ENCODE data around the gene CDK11B.

Gene CDK11B

GRCh38 chr1:1630965-1631781 lies 27.6 kb downstream of the CDK11B start:
- H3K27me3 ChIP-seq (ENCODE audit: insufficient read depth, low read length) = peaks cover 26% of the 10 kb centered on the region
- no peak overlapping the region for H2BK5ac ChIP-seq (ENCODE audit: low read depth, low read length, poor library complexity)
- H3K23ac ChIP-seq (ENCODE audit: low read length) = no peak overlapping the region
- H3K9ac ChIP-seq (ENCODE audit: low read length) = no peak overlapping the region
- peaks cover 16 to 22% of the 10 kb centered on the region in 2 experiments for H3K36me3 ChIP-seq (ENCODE audit: control insufficient read depth in 1 of 2, insufficient read depth in 2 of 2, low read length in 2 of 2)
- H3K79me1 ChIP-seq (ENCODE audit: low read length) = peaks cover 4% of the 10 kb centered on the region
- H3K4me2 ChIP-seq (ENCODE audit: low read length) = peak overlapping the region; percentile 56
- peak overlapping the region; percentile 70 for H4K91ac ChIP-seq (ENCODE audit: low read depth, low read length)
- no peak for DNase-seq
- H3K9me3 ChIP-seq (ENCODE audit: insufficient read depth, low read depth, low read length) = peaks cover 10% of the 10 kb centered on the region
- peaks cover 4 to 14% of the 10 kb centered on the region in 2 experiments for H3K4me1 ChIP-seq (ENCODE audit: control insufficient read depth in 1 of 2, insufficient read depth in 2 of 2, low read length in 2 of 2)
- no peak overlapping the region for H3K27ac ChIP-seq (ENCODE audit: low read depth, low read length)
- H3K4me3 ChIP-seq (ENCODE audit: low read depth, low read length) = no peak overlapping the region
- H2BK120ac ChIP-seq (ENCODE audit: insufficient read depth, low read length, poor library complexity) = no peak overlapping the region
- no peaks in the 10 kb centered on the region for H3K79me2 ChIP-seq (ENCODE audit: control insufficient read depth, insufficient read depth, low read length, poor library complexity)
- H4K12ac ChIP-seq (ENCODE audit: low read depth, low read length) = no peak overlapping the region
- H3K14ac ChIP-seq (ENCODE audit: low read length) = no peak overlapping the region
- H2BK12ac ChIP-seq (ENCODE audit: low read length) = no peak overlapping the region
- no CpG with 5 or more reads among the region's 79 CpGs for WGBS (ENCODE audit: extremely low coverage, insufficient coverage, insufficient read length)
- no peak overlapping the region for H2AK5ac ChIP-seq (ENCODE audit: low read length)
- H2AFZ ChIP-seq (ENCODE audit: insufficient read depth, low read length, poor library complexity) = no peak overlapping the region
- no peak overlapping the region for H4K8ac ChIP-seq (ENCODE audit: low read depth, low read length)
- no peak overlapping the region for H3K18ac ChIP-seq (ENCODE audit: low read length)
- H3K4ac ChIP-seq (ENCODE audit: low read depth, low read length) = no peak overlapping the region

GRCh38 chr1:1630191-1630964 lies 28.4 kb downstream of the CDK11B start:
- Histone ChIP-seq H3K9me3 (ENCODE audit: insufficient read depth, low read depth, low read length) (peaks cover 10% of the 10 kb centered on the region), H2BK12ac (ENCODE audit: low read length) (no peak overlapping the region), H4K8ac (ENCODE audit: low read depth, low read length) (no peak overlapping the region), H3K27ac (ENCODE audit: low read depth, low read length) (no peak overlapping the region), H2BK120ac (ENCODE audit: insufficient read depth, low read length, poor library complexity) (no peak overlapping the region), H2AK5ac (ENCODE audit: low read length) (no peak overlapping the region), H3K14ac (ENCODE audit: low read length) (no peak overlapping the region), H3K27me3 (ENCODE audit: insufficient read depth, low read length) (peaks cover 26% of the 10 kb centered on the region), H2BK5ac (ENCODE audit: low read depth, low read length, poor library complexity) (no peak overlapping the region), H3K9ac (ENCODE audit: low read length) (no peak overlapping the region), H4K91ac (ENCODE audit: low read depth, low read length) (no peak overlapping the region), H3K18ac (ENCODE audit: low read length) (no peak overlapping the region), H3K4me3 (ENCODE audit: low read depth, low read length) (no peak overlapping the region), H3K4me2 (ENCODE audit: low read length) (no peak overlapping the region), H3K23ac (ENCODE audit: low read length) (no peak overlapping the region), H3K36me3 (ENCODE audit: control insufficient read depth in 1 of 2, insufficient read depth in 2 of 2, low read length in 2 of 2) (peaks cover 16 to 22% of the 10 kb centered on the region in 2 experiments), H3K79me1 (ENCODE audit: low read length) (peaks cover 4% of the 10 kb centered on the region), H3K4me1 (ENCODE audit: control insufficient read depth in 1 of 2, insufficient read depth in 2 of 2, low read length in 2 of 2) (peaks cover 4 to 14% of the 10 kb centered on the region in 2 experiments), H4K12ac (ENCODE audit: low read depth, low read length) (no peak overlapping the region), H2AFZ (ENCODE audit: insufficient read depth, low read length, poor library complexity) (no peak overlapping the region), H3K79me2 (ENCODE audit: control insufficient read depth, insufficient read depth, low read length, poor library complexity) (no peaks in the 10 kb centered on the region), H3K4ac (ENCODE audit: low read depth, low read length) (no peak overlapping the region)
- DNase-seq = peak; percentile 84 to 87
- WGBS (ENCODE audit: extremely low coverage, insufficient coverage, insufficient read length) = no CpG with 5 or more reads among the region's 81 CpGs

GRCh38 chr1:1629430-1630190 lies 29.2 kb downstream of the CDK11B start:
- Histone ChIP-seq H3K9ac (ENCODE audit: low read length) (no peak overlapping the region), H2AK5ac (ENCODE audit: low read length) (no peak overlapping the region), H4K8ac (ENCODE audit: low read depth, low read length) (no peak overlapping the region), H3K4me3 (ENCODE audit: low read depth, low read length) (peak overlapping the region; percentile 14), H3K79me1 (ENCODE audit: low read length) (peaks cover 4% of the 10 kb centered on the region), H3K27me3 (ENCODE audit: insufficient read depth, low read length) (peaks cover 26% of the 10 kb centered on the region), H3K9me3 (ENCODE audit: insufficient read depth, low read depth, low read length) (peaks cover 10% of the 10 kb centered on the region), H3K4ac (ENCODE audit: low read depth, low read length) (no peak overlapping the region), H3K4me2 (ENCODE audit: low read length) (no peak overlapping the region), H4K12ac (ENCODE audit: low read depth, low read length) (no peak overlapping the region), H4K91ac (ENCODE audit: low read depth, low read length) (no peak overlapping the region), H3K18ac (ENCODE audit: low read length) (no peak overlapping the region), H3K23ac (ENCODE audit: low read length) (no peak overlapping the region), H2BK120ac (ENCODE audit: insufficient read depth, low read length, poor library complexity) (no peak overlapping the region), H3K36me3 (ENCODE audit: control insufficient read depth in 1 of 2, insufficient read depth in 2 of 2, low read length in 2 of 2) (peaks cover 16 to 28% of the 10 kb centered on the region in 2 experiments), H3K79me2 (ENCODE audit: control insufficient read depth, insufficient read depth, low read length, poor library complexity) (no peaks in the 10 kb centered on the region), H3K27ac (ENCODE audit: low read depth, low read length) (no peak overlapping the region), H3K14ac (ENCODE audit: low read length) (no peak overlapping the region), H2BK5ac (ENCODE audit: low read depth, low read length, poor library complexity) (no peak overlapping the region), H2AFZ (ENCODE audit: insufficient read depth, low read length, poor library complexity) (no peak overlapping the region), H3K4me1 (ENCODE audit: control insufficient read depth in 1 of 2, insufficient read depth in 2 of 2, low read length in 2 of 2) (peaks cover 4 to 14% of the 10 kb centered on the region in 2 experiments), H2BK12ac (ENCODE audit: low read length) (no peak overlapping the region)
- no CpG with 5 or more reads among the region's 48 CpGs for WGBS (ENCODE audit: extremely low coverage, insufficient coverage, insufficient read length)
- no peak for DNase-seq

GRCh38 chr1:1628754-1629429 lies 29.9 kb downstream of the CDK11B start:
- Histone ChIP-seq H4K8ac (ENCODE audit: low read depth, low read length) (no peak overlapping the region), H3K18ac (ENCODE audit: low read length) (no peak overlapping the region), H3K9me3 (ENCODE audit: insufficient read depth, low read depth, low read length) (peaks cover 10% of the 10 kb centered on the region), H3K27ac (ENCODE audit: low read depth, low read length) (no peak overlapping the region), H3K79me1 (ENCODE audit: low read length) (peaks cover 4% of the 10 kb centered on the region), H3K9ac (ENCODE audit: low read length) (no peak overlapping the region), H4K12ac (ENCODE audit: low read depth, low read length) (no peak overlapping the region), H3K36me3 (ENCODE audit: control insufficient read depth in 1 of 2, insufficient read depth in 2 of 2, low read length in 2 of 2) (peaks cover 19 to 29% of the 10 kb centered on the region in 2 experiments), H3K4me1 (ENCODE audit: control insufficient read depth in 1 of 2, insufficient read depth in 2 of 2, low read length in 2 of 2) (peaks cover 4 to 14% of the 10 kb centered on the region in 2 experiments), H3K27me3 (ENCODE audit: insufficient read depth, low read length) (peaks cover 26% of the 10 kb centered on the region), H4K91ac (ENCODE audit: low read depth, low read length) (no peak overlapping the region), H2BK12ac (ENCODE audit: low read length) (no peak overlapping the region), H3K14ac (ENCODE audit: low read length) (no peak overlapping the region), H2AFZ (ENCODE audit: insufficient read depth, low read length, poor library complexity) (no peak overlapping the region), H3K23ac (ENCODE audit: low read length) (no peak overlapping the region), H3K4me2 (ENCODE audit: low read length) (peak overlapping the region; percentile 13), H3K4me3 (ENCODE audit: low read depth, low read length) (no peak overlapping the region), H2BK120ac (ENCODE audit: insufficient read depth, low read length, poor library complexity) (no peak overlapping the region), H3K79me2 (ENCODE audit: control insufficient read depth, insufficient read depth, low read length, poor library complexity) (no peaks in the 10 kb centered on the region), H2BK5ac (ENCODE audit: low read depth, low read length, poor library complexity) (no peak overlapping the region), H3K4ac (ENCODE audit: low read depth, low read length) (no peak overlapping the region), H2AK5ac (ENCODE audit: low read length) (no peak overlapping the region)
- no CpG with 5 or more reads among the region's 53 CpGs for WGBS (ENCODE audit: extremely low coverage, insufficient coverage, insufficient read length)
- no peak for DNase-seq
